GM19438 (cell line): ENCODE measurements around the gene CD96.
"Not testable (repeated sequence)": the region's sequence is repeated elsewhere in the genome, so short reads cannot be mapped to it uniquely, and the experiment has no call there.

ENCODE experiments used
- ATAC-seq: cut with Tn5 transposase; IDR thresholded peaks from one replicate; pipeline ENCODE4 v1.9.1; 2021; ENCODE audit warnings: low read depth; ENCODE audit not compliant: unreplicated experiment

The CD96 gene

DNA sequence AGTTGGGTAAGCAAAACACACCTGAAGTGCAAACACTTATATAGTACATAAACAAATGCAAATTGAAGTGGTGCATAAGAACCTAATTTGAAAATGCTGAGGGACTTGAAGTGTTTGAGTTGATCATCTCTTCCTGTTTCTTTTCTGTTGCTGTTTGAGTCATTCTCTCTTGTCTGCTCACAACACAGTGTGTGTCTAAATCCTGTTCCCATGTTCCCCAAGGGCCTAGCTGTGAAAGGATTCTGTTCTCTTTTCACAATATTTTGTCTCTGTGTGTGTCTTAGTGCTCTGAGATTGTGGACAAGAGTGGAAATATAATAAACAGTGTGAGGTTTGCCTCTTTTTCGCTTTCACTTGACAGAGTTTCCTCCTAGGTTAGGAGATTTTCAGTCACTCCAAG is 6.1 kb downstream of the CD96 start:
- peak; percentile 58 for ATAC-seq

DNA sequence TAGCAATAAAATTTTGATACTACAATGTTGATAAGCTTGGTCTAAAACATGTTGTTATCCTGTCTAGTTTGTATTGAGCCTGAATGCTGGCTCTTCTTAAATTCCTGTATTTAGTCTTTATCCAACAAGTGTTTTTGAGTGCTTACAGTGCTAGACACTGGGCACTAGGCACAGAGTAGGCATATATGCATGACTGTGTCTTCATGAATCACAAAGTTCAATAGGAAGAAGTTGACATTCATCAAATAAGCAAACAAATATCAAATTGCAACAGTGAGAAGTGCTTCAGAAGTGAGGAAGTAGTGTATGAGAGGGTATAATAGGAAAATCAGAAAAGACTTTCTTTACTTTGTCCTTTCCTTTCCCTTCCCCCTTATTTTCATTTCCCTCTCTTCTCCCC is 6.8 kb downstream of the CD96 start:
- ATAC-seq: no peak

DNA sequence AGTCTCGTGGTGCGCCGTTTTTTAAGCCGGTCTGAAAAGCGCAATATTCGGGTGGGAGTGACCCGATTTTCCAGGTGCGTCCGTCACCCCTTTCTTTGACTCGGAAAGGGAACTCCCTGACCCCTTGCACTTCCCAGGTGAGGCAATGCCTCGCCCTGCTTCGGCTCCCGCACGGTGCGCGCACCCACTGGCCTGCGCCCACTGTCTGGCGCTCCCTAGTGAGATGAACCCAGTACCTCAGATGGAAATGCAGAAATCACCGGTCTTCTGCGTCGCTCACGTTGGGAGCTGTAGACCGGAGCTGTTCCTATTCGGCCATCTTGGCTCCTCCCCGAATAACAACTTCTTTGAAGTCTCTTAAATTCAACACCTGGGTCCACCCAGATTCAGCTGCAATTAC is 19.9 kb downstream of the CD96 start:
- ATAC-seq: not testable (repeated sequence)

DNA sequence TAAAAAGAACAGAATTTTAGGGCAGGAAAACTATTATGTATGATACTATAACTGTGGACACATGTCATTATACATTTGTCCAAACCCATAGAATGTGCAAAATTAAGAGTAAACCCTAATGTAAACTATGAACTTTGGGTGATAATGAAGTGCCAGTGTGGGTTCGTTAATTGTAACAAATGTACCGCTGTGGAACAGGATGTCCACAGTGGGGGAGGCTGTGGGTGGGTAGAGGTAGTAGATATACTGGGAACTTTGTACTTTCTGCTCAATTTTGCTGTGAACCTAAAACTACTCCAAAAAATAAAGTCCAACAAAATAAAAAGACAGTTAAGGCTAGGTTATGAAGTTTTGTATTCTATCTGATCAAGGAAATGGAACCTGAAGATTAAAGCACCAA is 24.8 kb downstream of the CD96 start:
- no peak for ATAC-seq

DNA sequence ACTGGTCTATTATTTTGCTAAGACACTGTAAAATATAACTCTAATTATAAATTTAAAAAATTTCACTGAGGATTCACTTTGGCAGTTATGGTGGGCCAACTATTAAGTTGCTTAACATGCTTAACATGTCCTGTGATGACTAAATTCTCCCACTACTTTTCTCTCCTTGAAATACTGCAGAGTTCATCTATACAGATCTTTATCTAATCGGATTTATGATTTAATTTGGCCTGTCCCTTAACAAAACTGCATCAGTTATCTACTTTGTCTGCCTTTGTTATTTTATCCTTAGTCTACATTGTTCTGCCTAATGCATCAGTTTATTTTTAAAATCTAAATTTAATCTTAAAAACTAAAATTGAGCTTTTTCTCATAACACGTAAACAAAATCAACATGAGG is 26.4 kb downstream of the CD96 start:
- no peak for ATAC-seq

DNA sequence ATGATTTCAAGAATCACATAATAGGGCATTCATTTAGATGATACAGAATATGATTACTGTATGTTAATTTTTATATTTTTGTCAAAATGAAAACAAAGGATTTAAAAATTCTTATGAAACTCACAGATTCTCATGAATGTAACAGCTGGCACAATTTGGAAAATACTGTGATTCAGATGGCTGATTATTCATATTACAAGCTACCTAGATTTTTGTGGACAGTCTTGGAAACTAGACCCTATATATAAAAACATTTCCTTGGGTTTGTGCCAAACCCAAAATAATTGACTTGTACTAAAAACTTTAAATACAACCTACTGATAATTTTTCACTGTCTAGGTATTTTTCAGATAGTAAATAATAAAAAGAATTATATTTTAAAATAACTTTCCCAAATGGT is 26.9 kb downstream of the CD96 start:
- ATAC-seq: no peak

DNA sequence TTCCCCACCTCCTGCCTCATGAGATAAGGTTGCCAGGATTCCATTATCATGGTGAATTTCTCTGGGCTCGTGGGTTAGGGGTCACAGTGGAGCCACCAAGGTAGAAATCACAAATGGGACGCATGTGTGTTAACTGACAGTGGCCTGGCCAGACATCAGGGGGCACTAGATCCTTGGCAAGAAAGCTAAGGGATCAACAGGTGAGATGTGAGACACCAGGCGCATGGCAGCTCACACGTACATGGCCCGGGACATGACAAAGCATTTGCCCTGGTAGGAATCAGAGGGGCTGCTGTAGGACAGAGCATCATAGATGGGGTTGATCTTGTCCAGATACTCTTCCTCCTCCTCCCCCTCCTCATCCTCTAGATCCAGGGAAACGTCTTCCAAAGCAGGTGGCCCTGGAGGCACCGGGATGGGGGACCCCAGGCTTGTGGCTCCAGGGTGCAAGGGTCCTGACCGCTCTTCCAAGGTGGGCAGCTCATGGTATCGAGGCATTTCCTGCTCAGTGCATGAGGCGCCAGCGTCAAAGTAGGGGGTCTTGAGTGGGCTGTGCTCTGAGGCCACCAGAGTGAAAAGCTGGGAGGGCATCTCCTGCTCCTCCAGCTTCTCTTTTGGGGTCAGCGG is 28.5 kb downstream of the CD96 start:
- ATAC-seq: no peak

DNA sequence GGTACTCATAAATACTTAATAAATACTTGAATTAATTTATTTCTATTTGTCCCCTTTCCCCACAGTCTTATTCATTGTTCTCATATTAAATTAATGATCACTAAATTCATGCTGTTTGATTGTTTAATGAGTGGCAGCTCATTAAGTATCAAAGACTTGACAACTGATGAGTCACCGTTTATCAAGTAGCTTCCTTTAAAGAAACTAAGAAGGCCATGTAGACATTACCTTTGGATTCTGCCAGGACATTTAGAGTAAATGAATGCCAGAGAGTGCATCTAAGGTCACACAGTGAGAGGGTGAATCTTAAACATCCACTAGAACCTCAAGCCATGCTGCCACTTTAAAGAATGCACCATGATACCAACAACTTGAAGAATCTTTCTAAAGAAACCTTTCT is 29.3 kb downstream of the CD96 start:
- ATAC-seq: no peak

DNA sequence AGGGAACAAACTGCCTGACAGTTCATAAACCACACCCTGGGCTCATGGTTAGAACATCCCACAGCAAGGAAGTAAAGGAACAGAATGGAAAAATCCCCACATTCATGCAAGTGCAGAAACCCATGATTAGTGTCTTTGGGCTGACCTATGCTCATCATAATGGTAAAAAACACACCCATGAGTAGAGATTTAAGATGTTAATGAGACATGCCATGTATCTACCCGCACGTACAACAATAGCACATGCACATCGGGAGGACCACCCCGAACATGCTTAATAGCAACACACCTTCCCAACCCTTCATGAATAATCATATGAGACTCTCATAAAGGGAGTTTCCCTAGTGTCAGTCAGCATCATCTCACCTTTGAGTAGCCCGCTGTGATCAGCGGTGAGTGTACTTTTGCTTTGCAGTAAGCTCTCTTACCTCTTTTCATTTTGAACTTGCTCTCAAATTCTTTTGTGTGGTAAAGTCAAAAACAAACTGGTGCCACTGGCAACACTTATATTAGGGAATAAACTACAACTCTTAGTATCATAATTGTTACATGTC is 30.0 kb downstream of the CD96 start:
- ATAC-seq: no peak

DNA sequence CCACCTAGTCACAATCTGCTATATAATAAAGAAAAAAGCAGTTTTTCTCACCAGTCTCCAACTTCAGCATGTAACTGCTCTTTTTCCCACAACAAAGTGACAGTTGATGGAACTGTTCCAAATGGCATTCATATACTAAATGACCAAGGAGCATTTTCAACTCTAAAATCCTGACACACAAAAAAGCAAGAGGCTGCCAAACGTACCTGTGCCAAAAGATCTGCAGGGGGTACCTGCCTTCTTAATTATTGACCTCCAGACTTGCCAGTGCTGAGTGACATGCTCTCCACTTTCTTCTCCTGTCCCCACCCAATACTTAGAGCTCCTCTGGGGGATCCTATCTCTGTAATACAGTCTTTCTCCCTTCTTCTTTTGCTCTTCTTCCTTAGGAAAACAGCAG is 35.1 kb downstream of the CD96 start:
- no peak for ATAC-seq

DNA sequence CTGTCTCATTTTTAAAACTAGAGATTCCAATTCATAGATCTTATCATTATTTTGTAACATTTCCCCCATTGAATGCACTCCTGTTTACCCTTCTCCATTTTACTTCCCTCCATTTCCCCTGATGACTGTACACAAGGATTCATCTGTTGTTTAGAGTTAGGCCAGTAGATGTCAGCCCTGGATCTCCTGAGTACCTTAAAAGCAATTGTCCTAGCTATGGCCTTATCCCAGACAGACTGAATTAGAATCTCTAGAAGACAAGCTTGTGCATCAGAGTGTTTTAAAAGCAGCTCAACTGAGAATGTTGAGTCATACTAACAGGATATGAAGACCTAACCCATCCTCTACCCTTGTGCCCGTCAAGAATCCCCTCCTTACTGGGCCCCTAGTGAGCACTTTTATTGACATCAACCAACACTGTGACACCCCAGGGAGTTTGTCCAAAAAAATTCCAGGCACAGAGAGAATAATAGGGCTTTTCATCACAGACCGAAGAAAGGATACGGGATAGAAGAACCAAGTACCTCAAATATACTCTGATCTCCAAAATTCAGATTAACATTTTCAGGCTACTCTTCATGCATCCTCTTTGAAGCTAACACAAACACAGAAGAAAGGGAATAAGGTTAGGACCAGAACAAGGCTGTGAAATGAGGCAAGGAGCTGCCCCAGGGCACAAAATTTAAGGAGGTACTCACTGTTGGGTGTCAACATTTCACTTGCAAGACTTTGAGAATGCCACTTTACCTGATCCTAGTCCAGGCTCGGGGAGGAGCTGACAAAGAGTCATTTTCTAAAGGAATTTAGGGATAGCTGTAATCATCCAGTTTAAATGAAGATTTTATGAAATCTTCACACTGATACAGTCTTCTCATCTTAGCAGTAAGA is 36.0 kb downstream of the CD96 start:
- peak; percentile 90 for ATAC-seq

DNA sequence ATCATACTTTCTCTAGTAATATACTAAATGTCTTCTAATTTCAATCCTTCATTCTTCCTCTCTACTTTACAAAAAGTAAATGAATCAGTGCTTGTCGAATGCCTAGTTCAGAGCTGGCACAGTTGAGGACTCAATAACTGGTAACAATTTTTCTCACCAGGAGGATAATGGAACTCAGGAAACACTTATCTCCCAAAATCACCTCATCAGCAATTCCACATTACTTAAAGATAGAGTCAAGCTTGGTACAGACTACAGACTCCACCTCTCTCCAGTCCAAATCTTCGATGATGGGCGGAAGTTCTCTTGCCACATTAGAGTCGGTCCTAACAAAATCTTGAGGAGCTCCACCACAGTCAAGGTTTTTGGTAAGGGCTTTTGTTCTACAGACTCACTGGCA is 36.9 kb downstream of the CD96 start:
- no peak for ATAC-seq

DNA sequence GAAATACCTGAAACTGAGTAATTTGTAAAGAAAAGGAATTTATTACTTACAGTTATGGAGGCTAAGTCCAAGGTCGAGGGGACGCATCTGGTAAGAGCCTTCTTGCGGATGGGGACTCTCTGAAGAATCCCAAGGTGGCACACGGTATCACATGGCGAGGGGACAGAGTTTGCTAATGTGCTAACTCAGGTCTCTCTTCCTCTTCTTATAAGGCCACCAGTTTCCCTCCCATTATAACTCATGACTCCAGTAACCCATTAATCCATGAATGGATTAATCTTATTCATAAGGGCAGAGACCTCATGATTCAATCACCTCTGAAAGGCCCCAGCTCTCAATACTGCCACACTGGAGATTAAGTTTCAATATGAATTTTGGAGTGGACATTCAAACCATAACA is 37.5 kb downstream of the CD96 start:
- ATAC-seq: no peak

DNA sequence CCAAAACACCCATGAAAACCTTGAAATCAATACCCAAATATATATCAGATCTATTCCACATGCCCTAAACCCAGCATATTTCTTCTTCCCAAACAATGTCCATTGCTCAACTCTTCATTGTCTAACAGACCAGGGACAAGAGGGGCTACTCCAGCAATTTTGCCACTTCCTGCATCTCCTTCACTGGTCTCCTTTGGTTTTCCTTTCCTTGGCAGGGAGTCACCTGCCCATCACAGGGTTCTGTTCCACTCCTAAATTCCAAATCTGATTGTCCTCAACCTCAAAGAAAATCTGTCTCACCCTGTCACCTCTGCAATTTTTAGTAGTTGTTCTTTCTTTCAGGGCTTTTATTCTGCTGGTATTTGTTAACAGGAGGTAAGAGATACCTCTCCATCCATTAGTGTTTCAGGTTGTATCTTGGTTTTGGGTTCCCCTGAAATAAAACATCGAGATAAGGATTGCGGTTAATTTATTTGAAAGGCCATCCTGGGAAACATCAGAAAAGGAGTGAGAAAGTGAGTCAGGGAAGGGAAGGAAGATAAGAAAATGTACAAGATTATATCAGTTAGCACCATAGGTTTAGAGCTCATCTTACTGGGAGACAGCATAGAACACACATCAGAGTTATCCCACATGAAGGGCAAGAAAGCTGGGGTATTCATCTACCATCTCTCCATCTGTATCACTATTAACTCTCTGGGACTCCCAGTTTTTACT is 39.6 kb downstream of the CD96 start:
- ATAC-seq: no peak

DNA sequence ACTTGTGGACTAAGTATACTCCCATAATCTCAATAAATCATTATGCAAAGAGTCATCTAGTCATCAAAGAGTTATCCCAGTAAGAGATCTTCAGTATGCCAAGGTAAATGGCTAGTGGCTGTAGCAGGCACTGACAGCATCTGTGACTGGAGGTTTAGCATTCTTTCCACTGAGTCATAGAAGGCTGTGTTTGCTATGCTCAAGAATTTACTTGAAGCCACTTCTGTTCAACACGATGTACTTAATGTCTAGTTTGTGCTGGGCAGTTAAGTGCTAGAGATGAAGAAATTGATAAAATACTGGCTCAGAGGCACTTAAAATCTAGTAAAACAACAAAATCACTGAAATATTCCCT is 40.1 kb downstream of the CD96 start:
- ATAC-seq: no peak

DNA sequence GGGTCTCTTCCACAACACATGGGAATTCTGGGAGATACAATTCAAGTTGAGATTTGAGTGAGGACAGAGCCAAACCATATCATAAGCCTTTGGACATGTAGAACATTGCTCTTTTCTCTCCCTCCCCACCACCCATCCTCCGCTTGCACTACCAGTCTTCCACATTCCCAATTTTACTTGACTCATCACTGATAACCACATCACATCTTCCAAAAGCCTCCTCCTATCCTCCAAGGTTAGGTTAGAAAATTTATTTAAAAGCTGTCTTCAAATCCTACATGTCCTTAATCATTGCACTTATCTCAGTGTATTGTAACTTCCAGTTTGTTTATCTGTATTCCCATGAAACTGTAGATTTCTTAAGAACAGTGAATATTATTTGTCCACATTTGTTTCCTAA is 42.7 kb downstream of the CD96 start:
- no peak for ATAC-seq

DNA sequence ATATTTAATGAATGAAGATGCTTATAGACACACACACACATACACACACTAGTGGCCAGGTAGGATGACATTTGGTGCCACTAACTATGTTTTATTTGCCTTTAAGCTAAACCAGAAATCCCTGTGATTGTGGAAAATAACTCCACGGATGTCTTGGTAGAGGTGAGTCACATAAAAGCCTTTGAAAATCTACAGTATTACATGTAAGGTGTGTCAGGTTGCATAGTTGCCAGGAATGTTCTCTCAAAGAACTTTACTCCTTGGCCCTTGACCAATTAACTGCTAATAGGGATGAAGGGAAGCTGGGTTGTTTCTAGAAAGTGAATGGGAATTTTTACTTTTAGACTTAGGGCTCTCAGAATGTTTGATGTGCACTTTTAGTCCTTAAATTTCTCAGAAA is 43.2 kb downstream of the CD96 start:
- ATAC-seq: no peak

DNA sequence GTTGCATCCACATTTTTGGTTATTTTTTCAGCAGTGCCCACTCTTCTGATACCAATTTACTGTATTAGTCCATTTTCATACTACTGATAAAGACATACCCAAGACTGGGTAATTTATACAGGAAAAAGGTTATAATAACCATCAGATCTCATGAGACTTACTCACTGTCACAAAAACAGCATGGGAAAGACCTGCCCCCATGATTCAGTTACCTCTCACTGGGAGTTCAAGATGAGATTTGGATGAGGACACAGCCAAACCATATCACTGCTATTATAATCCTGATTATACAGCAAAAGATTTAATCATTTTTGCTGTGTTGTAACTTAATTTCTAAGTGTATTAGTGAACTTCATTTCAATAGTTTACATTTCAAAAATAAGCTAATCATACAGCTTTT is 46.5 kb downstream of the CD96 start:
- ATAC-seq: no peak

DNA sequence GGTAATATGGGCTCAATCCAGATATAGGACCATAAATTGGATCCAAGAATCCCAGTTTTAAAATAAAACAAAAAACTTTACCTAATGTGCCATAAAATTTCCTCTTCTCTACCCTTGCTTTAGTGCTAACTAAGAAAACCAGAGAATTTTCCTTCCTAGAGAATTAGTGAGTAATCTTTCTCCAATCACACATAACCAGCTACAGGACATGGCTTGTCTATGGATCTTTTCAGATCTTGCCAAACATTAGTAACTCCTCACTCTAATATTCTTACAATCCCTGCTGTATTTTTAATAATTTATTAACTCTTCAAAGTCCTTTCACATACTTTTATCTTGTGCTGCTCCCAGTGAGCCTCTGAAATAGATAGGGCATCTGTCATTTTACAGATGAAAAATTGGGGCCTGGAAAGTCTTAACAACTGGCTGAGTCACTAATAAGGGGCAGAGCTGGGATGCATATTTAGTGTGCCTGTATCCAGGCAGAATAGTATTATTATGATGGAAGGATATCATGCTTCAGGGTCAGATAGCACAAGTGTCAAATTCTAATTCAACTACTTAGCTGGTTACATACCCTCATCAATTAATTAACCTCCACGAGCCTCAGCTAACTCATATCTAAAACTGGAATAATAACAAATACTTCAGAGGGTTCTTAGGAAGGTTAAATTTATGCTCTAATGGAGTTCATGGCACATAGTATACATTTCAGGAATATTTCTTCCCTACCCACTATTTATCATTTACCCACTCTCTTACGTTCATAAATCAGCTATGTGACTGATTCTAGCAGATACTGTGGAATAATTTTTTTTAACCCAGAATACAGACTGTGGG is 47.5 kb downstream of the CD96 start:
- ATAC-seq: no peak

DNA sequence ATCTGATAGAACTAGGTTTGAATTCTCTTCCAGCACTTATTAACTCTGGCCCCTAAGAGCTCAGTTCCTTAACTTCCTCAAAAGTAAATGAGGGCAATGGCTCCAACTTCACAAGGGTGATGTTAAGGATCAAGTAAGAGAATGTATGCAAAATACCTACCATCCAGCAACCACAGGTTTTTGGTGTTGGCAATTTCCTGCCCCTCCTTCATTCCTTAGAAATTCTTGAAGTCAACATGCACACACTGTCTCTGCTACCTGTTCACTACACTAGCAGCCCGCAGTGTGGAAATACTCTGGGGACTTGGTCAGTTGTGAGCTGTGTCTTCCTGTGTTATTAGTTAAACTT is 48.1 kb downstream of the CD96 start:
- no peak for ATAC-seq

DNA sequence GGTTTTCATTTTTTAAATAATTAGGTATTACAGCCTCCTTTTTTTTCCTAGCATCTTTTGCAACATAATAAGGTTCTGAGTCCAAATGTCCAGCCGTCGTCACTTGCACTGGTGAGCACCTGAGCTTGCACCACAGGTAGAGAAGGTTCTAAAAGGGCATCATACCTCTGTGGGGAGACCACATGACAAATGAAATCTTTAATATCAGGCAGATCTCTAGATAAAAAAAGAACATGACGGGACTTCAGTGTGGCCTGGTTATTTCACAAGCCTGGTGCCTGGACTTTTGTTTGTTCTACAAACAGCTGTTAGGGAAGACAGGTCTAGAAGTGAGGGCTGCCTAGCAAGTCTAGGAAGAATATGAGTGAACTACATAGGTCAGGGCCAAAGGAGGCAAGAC is 49.6 kb downstream of the CD96 start:
- no peak for ATAC-seq
